Panc1 (cell line): ENCODE results near the gene SOCS6. TPM values are rescaled to one million over a fixed set of nuclear protein-coding genes. Genes with fewer than 3 reads are reported as not detected.

Source experiments
- ATAC-seq: fragments of 200-7000 bp; cut with Tn5 transposase; 2 replicates; pipeline ENCODE4 v1.9.1; 2020; ENCODE audit warnings: mild to moderate bottlenecking, moderate library complexity
- BruUV-seq: library from RNA; stranded (reverse); fragments of 400-500 nt; replicated peaks from 2 replicates; lab custom pipeline; 2021; lab: Mats Ljungman, UMichigan
- CTCF ChIA-PET: fragments of 300-600 bp; sonication (Branson Sonifier 250); formaldehyde crosslinking; loops from one replicate; lab custom pipeline; 2022; ENCODE audit warnings: antibody characterized with exemption; lab: Charles Lee
- POLR2A ChIA-PET: fragments of 300-600 bp; sonication (Branson Sonifier 250); formaldehyde crosslinking; loops from one replicate; lab custom pipeline; 2022; ENCODE audit warnings: antibody characterized with exemption; lab: Charles Lee
- DNase-seq: peaks from one replicate; pipeline ENCODE4 v3.0.0-alpha.2; 2010; ENCODE audit warnings: low read depth, low spot score
- H3K27ac ChIP-seq: 2 replicates; pipeline ENCODE4 v1.5.1; 2011; ENCODE audit warnings: mild to moderate bottlenecking, low read length, inconsistent platforms
- H3K27me3 ChIP-seq: fragments of 200-500 bp; sonication (Bioruptor generic); 2 replicates; pipeline ENCODE4 v1.6.0; 2014; ENCODE audit warnings: low read length, inconsistent platforms; ENCODE audit not compliant: control insufficient read depth, insufficient read depth
- H3K36me3 ChIP-seq: fragments of 200-500 bp; sonication (Bioruptor generic); 2 replicates; pipeline ENCODE4 v1.5.1; 2014; ENCODE audit warnings: inconsistent platforms, mild to moderate bottlenecking, low read length, moderate library complexity; ENCODE audit not compliant: control insufficient read depth, insufficient read depth
- H3K4me1 ChIP-seq: 2 replicates; pipeline ENCODE4 v1.5.1; 2011; ENCODE audit warnings: inconsistent platforms, mild to moderate bottlenecking, low read length, moderate library complexity; ENCODE audit not compliant: control insufficient read depth, insufficient read depth
- H3K4me3 ChIP-seq, 2 experiments: 2 replicates each; pipeline ENCODE4 v1.5.1; 2011 to 2012; ENCODE audit warnings: low read depth in 2 of 2, low read length in 2 of 2, mild to moderate bottlenecking in 2 of 2, inconsistent platforms in 1 of 2, moderate library complexity in 1 of 2
- H3K9me3 ChIP-seq: fragments of 200-500 bp; sonication (Bioruptor generic); 2 replicates; pipeline ENCODE4 v1.5.1; 2014; ENCODE audit warnings: low read depth, mild to moderate bottlenecking, inconsistent platforms, low read length, moderate library complexity; ENCODE audit not compliant: control insufficient read depth, insufficient read depth
- CTCF ChIP-seq: fragments of 450-650 bp; IDR thresholded peaks from 2 replicates; pipeline ENCODE4 v1.5.1; 2017; ENCODE audit warnings: mild to moderate bottlenecking
- POLR2AphosphoS5 ChIP-seq: IDR thresholded peaks from 2 replicates; pipeline ENCODE4 v1.6.1; 2012; ENCODE audit warnings: mild to moderate bottlenecking, low read depth, low read length, moderate library complexity
- REST ChIP-seq, 2 experiments: IDR thresholded peaks; 2 replicates each; pipeline ENCODE4 v1.6.1; 2011 to 2012; ENCODE audit warnings: low read depth in 2 of 2, control low read depth in 1 of 2, low read length in 1 of 2, mild to moderate bottlenecking in 1 of 2, moderate library complexity in 1 of 2; ENCODE audit not compliant: insufficient read depth in 1 of 2
- SIN3A ChIP-seq: IDR thresholded peaks from 2 replicates; pipeline ENCODE4 v1.6.1; 2012; ENCODE audit warnings: low read depth, mild to moderate bottlenecking, low read length, moderate library complexity, borderline replicate concordance; ENCODE audit not compliant: insufficient read depth
- TCF7L2 ChIP-seq: IDR thresholded peaks from 2 replicates; pipeline ENCODE4 v1.6.1; 2011; ENCODE audit warnings: mild to moderate bottlenecking, low read depth, low read length, inconsistent platforms
- in situ Hi-C: cut with HindIII; loops from 2 replicates; pipeline ENCODE4 v1.10.0; 2016; ENCODE audit warnings: low sequenced_read_pairs, low pct_unique_long_range_greater_than_20kb
- intact Hi-C: fragments of 100-400 bp; cut with micrococcal nuclease; formaldehyde crosslinking; loops from one replicate; pipeline ENCODE4 v1.10.0; 2022; ENCODE audit not compliant: unreplicated experiment
- total RNA-seq: library from RNA; stranded (reverse); gene quantifications from one replicate; pipeline ENCODE4 v1.2.1, GENCODE V29; 2021; ENCODE audit not compliant: unreplicated experiment

Gene SOCS6
- total RNA-seq, 1 experiment from 2014 or later: 43.0 TPM

- TF ChIP-seq POLR2AphosphoS5 (no peak), CTCF (no peak), REST (IDR thresholded peaks at IDR 0.05; ENCODE audit: insufficient read depth in 1 of 2, low read depth in 2 of 2, low read length in 1 of 2) (no peak), TCF7L2 (no peak), SIN3A (no peak)
- Histone ChIP-seq H3K9me3 (no peaks in the 10 kb centered on the region), H3K4me1 (peaks cover 36% of the 10 kb centered on the region; the same call in 1 of the 2 replicates), H3K27ac (peak overlapping the region; percentile 61; the same call in 1 of the 2 replicates), H3K4me3 (no peak overlapping the region), H3K36me3 (no peaks in the 10 kb centered on the region; the same call in none of the 2 replicates), H3K27me3 (no peaks in the 10 kb centered on the region)
- BruUV-seq: no TSS peak
- ATAC-seq: no peak
- ChIA-PET POLR2A (interaction anchor here (0.6 kb wide), 1 partner anchor 28 kb away, joined by 8 read pairs; no protein-coding TSS in a partner anchor), CTCF (interaction anchor here (0.7 kb wide), 1 partner anchor 126 kb away, joined by 8 read pairs; no protein-coding TSS in a partner anchor)
- intact Hi-C loops: no loop called here
- in situ Hi-C loops: no loop called here
- DNase-seq: no peak
Measured at GRCh38 chr18:70321616-70322015, 32.8 kb downstream of the SOCS6 start.

DNA sequence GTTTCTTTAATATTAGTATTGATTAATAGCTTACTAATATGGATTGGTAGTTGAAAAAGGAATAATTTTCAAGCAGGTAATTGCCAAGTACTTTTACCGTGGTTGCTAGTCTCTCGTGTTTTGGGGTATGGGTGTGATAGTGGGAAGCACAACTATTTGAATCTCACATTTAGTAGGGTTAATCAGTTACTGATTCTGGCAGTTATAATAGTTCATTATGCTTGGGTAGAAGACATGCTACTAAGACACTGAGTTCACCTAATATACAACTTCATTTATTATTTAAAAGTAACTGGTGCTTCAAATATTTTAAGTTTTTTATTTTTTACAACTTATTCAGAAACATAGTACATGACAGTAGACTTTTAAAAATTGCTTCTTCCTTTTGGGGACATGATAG is 33.5 kb downstream of the SOCS6 start:
- Histone ChIP-seq H3K4me1 (peaks cover 36% of the 10 kb centered on the region; the same call in 1 of the 2 replicates), H3K4me3 (no peak overlapping the region), H3K9me3 (no peaks in the 10 kb centered on the region), H3K27ac (peak overlapping the region; percentile 71), H3K27me3 (no peaks in the 10 kb centered on the region), H3K36me3 (no peaks in the 10 kb centered on the region; the same call in none of the 2 replicates)
- no TSS peak for BruUV-seq
- no peak for TF ChIP-seq CTCF
- TF ChIP-seq TCF7L2: no peak
- no peak for TF ChIP-seq SIN3A
- TF ChIP-seq REST (IDR thresholded peaks at IDR 0.05; ENCODE audit: insufficient read depth in 1 of 2, low read depth in 2 of 2, low read length in 1 of 2): no peak
- TF ChIP-seq POLR2AphosphoS5: no peak
- no peak for ATAC-seq
- ChIA-PET POLR2A (no interaction called here), CTCF (no interaction called here)
- in situ Hi-C loops: no loop called here
- intact Hi-C loops: no loop called here
- no peak for DNase-seq
